CD4-positive, alpha-beta memory T cell (primary cell): Measurements from ENCODE around the gene RGSL1. TPM values are rescaled to one million over a fixed set of nuclear protein-coding genes. Genes with fewer than 3 reads are reported as not detected.

Experiments
- CTCF ChIA-PET: fragments of 350-600 bp; sonication (Branson Sonifier 250); formaldehyde crosslinking; loops from one replicate; lab custom pipeline; 2021; ENCODE audit warnings: inconsistent platforms; ENCODE audit not compliant: partially characterized antibody; lab: Charles Lee
- POLR2A ChIA-PET: fragments of 350-600 bp; sonication (Branson Sonifier 250); formaldehyde crosslinking; loops from one replicate; lab custom pipeline; 2021; ENCODE audit not compliant: partially characterized antibody; lab: Charles Lee
- DNase-seq, 5 donors: peaks; one replicate each; pipeline versions ENCODE4 v3.0.0 to v3.0.0-alpha.2; 2020 to 2022; ENCODE audit warnings: mixed read lengths in 1 of 5
- H3K27ac ChIP-seq: one replicate; pipeline ENCODE4 v1.7.0; 2013; ENCODE audit warnings: low read depth, low read length
- H3K27me3 ChIP-seq: 2 replicates; pipeline ENCODE4 v1.7.0; 2013; ENCODE audit warnings: mild to moderate bottlenecking, low read length, moderate library complexity; ENCODE audit not compliant: insufficient read depth
- H3K36me3 ChIP-seq: 2 replicates; pipeline ENCODE4 v1.7.0; 2013; ENCODE audit warnings: mild to moderate bottlenecking, low read length, moderate library complexity; ENCODE audit not compliant: insufficient read depth
- H3K4me1 ChIP-seq: 2 replicates; pipeline ENCODE4 v1.7.0; 2013; ENCODE audit warnings: mild to moderate bottlenecking, low read length, moderate library complexity; ENCODE audit not compliant: insufficient read depth
- H3K4me3 ChIP-seq, 2 donors: one replicate each; pipeline ENCODE4 v1.7.0; 2013; ENCODE audit warnings: low read length in 2 of 2, mild to moderate bottlenecking in 1 of 2
- H3K9me3 ChIP-seq, 2 donors: one replicate each; pipeline ENCODE4 v1.7.0; 2013; ENCODE audit warnings: low read length in 2 of 2, control low read depth in 1 of 2; ENCODE audit not compliant: control insufficient read depth in 1 of 2
- H3K27ac Mint-ChIP-seq, 7 donors: one replicate each; pipeline ENCODE4 v1.8.0; 2020 to 2021; ENCODE audit warnings: mixed read lengths in 7 of 7, mild to moderate bottlenecking in 6 of 7, inconsistent platforms in 3 of 7, moderate library complexity in 3 of 7
- H3K27me3 Mint-ChIP-seq, 2 donors: one replicate each; pipeline ENCODE4 v1.8.0; 2020 to 2021; ENCODE audit warnings: mixed read lengths in 2 of 2
- H3K36me3 Mint-ChIP-seq, 2 donors: one replicate each; pipeline ENCODE4 v1.8.0; 2020 to 2021; ENCODE audit warnings: mixed read lengths in 2 of 2, inconsistent platforms in 1 of 2, mild to moderate bottlenecking in 1 of 2
- H3K4me1 Mint-ChIP-seq, 4 donors: one replicate each; pipeline ENCODE4 v1.8.0; 2020 to 2021; ENCODE audit warnings: mixed read lengths in 4 of 4, mild to moderate bottlenecking in 1 of 4
- H3K4me3 Mint-ChIP-seq, 8 donors: one replicate each; pipeline ENCODE4 v1.8.0; 2020 to 2021; ENCODE audit warnings: mixed read lengths in 8 of 8, mild to moderate bottlenecking in 7 of 8, moderate library complexity in 6 of 8, inconsistent platforms in 3 of 8
- H3K9me3 Mint-ChIP-seq, 8 donors: one replicate each; pipeline ENCODE4 v1.8.0; 2020 to 2021; ENCODE audit warnings: mixed read lengths in 8 of 8, mild to moderate bottlenecking in 5 of 8, inconsistent platforms in 3 of 8, moderate library complexity in 1 of 8
- intact Hi-C: fragments of 100-400 bp; cut with micrococcal nuclease; formaldehyde crosslinking; loops from one replicate; pipeline ENCODE4 v1.15.1; 2023
- polyA plus RNA-seq, 2 donors: library from polyadenylated mRNA; unstranded; fragments of 300-500 nt; fragmentation: Illumina TruSeq; gene quantifications; one replicate each; pipeline ENCODE4 v1.2.3, GENCODE V29; 2021
- total RNA-seq, 2 experiments: library from RNA; stranded (reverse); gene quantifications; one replicate each; pipeline ENCODE4 v1.2.3, GENCODE V29; 2021

RGSL1 gene
- total and polyA plus RNA-seq, 4 experiments from 2014 or later: 0.07 TPM; not detected in 3

DNA sequence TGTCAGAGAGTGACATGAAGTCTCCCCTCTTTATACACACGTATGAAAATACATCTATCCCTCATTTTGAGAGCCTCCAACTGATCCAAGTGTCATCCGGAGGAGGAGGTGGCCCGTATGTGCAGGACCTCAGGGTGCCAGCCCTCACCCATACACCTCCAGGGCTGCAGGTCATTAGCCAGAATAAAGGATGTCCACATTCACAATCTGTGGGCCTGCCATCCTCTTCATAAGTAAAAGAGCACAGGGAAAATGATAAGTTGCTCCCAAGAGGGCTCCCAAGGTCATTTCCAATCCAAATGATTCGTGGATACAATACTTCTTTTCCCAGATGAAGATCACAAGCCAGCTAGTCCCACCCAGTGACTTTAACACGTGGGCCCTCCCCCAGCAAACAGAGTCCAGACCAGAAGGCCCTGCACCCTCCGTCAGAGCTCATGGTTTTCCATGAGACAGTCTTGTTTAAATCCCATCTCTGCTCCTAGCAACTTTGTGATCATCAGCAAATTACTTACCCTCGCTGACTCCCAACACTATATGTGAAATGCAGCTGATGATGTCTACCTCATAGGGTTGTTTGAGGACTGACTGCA lies 110.5 kb downstream of the RGSL1 start:
- peaks cover 0 to 2% of the 10 kb centered on the region in 2 donors for H3K27me3 Mint-ChIP-seq
- H3K4me3 ChIP-seq: no peak overlapping the region
- H3K36me3 Mint-ChIP-seq: no peaks in the 10 kb centered on the region
- H3K9me3 Mint-ChIP-seq: no peaks in the 10 kb centered on the region
- H3K36me3 ChIP-seq: no peaks in the 10 kb centered on the region
- no peak overlapping the region for H3K27ac ChIP-seq
- H3K27ac Mint-ChIP-seq: no peak overlapping the region
- ChIA-PET POLR2A (no interaction called here), CTCF (no interaction called here)
- H3K4me1 Mint-ChIP-seq: no peaks in the 10 kb centered on the region
- H3K4me3 Mint-ChIP-seq: no peak overlapping the region
- H3K9me3 ChIP-seq: no peaks in the 10 kb centered on the region
- no peaks in the 10 kb centered on the region for H3K4me1 ChIP-seq
- intact Hi-C loops: no loop called here
- H3K27me3 ChIP-seq: no peaks in the 10 kb centered on the region
- no peak for DNase-seq

DNA sequence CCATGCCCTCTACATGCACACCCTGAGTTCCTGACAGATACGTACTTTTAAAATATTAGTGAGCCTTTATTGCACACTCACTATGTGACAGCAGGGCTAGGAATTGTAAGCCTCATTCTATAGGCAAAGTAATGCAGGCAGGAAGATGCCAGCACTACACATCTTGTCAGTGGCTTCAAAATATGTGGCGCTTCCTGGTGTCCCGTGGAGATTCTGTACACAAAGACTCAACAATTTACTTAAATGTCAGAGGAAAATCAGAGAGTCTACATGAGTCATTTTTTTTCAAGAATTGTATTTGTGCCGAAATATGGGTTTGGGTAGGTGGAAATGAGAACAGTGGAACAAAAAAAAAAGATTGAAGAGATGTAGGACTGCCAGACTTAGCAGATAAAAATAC lies 111.5 kb downstream of the RGSL1 start:
- CTCF ChIA-PET: no interaction called here
- H3K27me3 ChIP-seq: no peaks in the 10 kb centered on the region
- Mint-ChIP-seq H3K9me3 (no peaks in the 10 kb centered on the region), H3K27me3 (peaks cover 0 to 2% of the 10 kb centered on the region in 2 donors), H3K27ac (no peak overlapping the region), H3K4me1 (no peaks in the 10 kb centered on the region), H3K36me3 (no peaks in the 10 kb centered on the region), H3K4me3 (no peak overlapping the region)
- no peak overlapping the region for H3K4me3 ChIP-seq
- intact Hi-C loops: no loop called here
- H3K4me1 ChIP-seq: no peaks in the 10 kb centered on the region
- H3K27ac ChIP-seq: no peak overlapping the region
- DNase-seq: no peak
- no peaks in the 10 kb centered on the region for H3K36me3 ChIP-seq
- POLR2A ChIA-PET: no interaction called here
- no peaks in the 10 kb centered on the region for H3K9me3 ChIP-seq

DNA sequence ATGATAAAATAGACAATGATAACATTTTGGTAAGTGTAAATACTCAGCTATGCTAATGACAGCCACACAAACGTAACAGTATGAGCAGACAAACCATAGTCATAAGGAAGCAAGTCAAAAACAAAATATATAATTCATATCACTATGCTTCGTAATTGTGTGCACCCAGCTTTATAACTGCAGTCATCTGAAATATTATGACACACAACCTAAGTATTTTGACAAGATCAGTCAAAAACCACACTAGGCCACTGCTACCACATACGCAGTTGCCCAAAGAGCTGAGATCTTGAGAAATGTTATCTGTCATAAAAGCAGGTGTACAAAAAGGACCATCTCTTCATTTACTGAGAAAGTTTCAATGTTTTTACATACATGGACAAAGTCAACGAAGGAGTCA lies 113.1 kb downstream of the RGSL1 start:
- no peak overlapping the region for H3K4me3 Mint-ChIP-seq
- Histone ChIP-seq H3K27me3 (no peaks in the 10 kb centered on the region), H3K9me3 (no peaks in the 10 kb centered on the region), H3K36me3 (no peaks in the 10 kb centered on the region), H3K4me1 (no peaks in the 10 kb centered on the region), H3K4me3 (no peak overlapping the region), H3K27ac (no peak overlapping the region)
- ChIA-PET POLR2A (no interaction called here), CTCF (no interaction called here)
- no peaks in the 10 kb centered on the region for H3K36me3 Mint-ChIP-seq
- H3K27ac Mint-ChIP-seq: no peak overlapping the region
- no peak for DNase-seq
- no peaks in the 10 kb centered on the region for H3K4me1 Mint-ChIP-seq
- intact Hi-C loops: no loop called here
- H3K9me3 Mint-ChIP-seq: no peaks in the 10 kb centered on the region
- peaks cover 0 to 2% of the 10 kb centered on the region in 2 donors for H3K27me3 Mint-ChIP-seq

DNA sequence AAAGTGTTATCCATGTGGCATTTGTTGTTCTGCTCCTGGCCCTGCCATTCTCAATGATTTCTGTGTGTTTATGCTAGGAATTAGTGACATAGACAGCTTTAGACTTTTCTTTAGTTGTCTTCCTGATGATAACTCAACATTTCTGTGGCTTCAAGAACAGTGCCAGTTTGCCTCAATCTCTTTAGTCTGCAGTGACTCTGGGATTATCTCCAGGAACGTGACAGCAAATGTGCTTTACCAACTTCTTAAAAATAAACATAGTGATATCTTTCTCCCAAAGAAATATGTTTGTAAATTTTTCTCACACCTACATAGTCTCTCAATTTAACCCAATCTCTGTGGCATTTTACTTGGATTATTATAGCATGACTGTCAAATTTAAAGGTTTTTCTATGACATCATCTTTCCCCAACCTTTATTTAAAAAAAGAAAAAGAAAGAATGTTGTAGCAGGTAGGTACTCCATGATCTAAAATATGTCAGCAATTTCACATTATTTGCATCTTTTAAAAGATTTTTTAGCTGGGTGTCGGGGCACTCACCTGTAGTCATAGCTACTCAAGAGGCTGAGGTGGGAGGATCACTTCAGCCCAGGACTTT lies 114.6 kb downstream of the RGSL1 start:
- intact Hi-C loops: no loop called here
- no peak for DNase-seq
- Histone ChIP-seq H3K4me1 (no peaks in the 10 kb centered on the region), H3K9me3 (no peaks in the 10 kb centered on the region), H3K27ac (no peak overlapping the region), H3K36me3 (no peaks in the 10 kb centered on the region), H3K4me3 (no peak overlapping the region), H3K27me3 (no peaks in the 10 kb centered on the region)
- POLR2A ChIA-PET: no interaction called here
- no peaks in the 10 kb centered on the region for H3K27me3 Mint-ChIP-seq
- no peak overlapping the region for H3K4me3 Mint-ChIP-seq
- H3K4me1 Mint-ChIP-seq: no peaks in the 10 kb centered on the region
- no peak overlapping the region for H3K27ac Mint-ChIP-seq
- no peaks in the 10 kb centered on the region for H3K36me3 Mint-ChIP-seq
- H3K9me3 Mint-ChIP-seq: no peaks in the 10 kb centered on the region
- CTCF ChIA-PET: no interaction called here

DNA sequence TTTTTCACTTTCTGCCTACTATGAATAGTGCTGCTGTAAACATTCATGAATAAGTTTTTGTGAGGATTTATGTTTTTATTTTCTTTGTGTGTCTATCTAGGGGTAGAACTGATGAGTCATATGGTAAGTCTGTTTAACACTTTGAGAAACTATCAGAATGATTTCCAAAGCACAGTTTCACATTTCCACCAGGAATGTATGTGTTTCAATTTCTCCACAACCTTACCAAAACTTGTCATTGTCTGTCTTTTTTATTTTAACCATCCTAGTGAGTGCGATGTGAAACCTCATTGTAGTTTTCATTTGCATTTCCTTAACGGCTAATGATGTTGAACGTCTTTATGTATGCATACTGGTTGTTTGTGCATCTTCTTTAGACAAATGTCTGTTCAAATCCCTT lies 115.6 kb downstream of the RGSL1 start:
- H3K27me3 ChIP-seq: no peaks in the 10 kb centered on the region
- no peak overlapping the region for H3K4me3 Mint-ChIP-seq
- no peaks in the 10 kb centered on the region for H3K9me3 ChIP-seq
- H3K27me3 Mint-ChIP-seq: no peaks in the 10 kb centered on the region
- no peaks in the 10 kb centered on the region for H3K36me3 ChIP-seq
- POLR2A ChIA-PET: no interaction called here
- no peak overlapping the region for H3K4me3 ChIP-seq
- no peaks in the 10 kb centered on the region for H3K4me1 ChIP-seq
- intact Hi-C loops: no loop called here
- H3K36me3 Mint-ChIP-seq: no peaks in the 10 kb centered on the region
- DNase-seq: no peak
- H3K4me1 Mint-ChIP-seq: no peaks in the 10 kb centered on the region
- H3K27ac ChIP-seq: no peak overlapping the region
- no peaks in the 10 kb centered on the region for H3K9me3 Mint-ChIP-seq
- CTCF ChIA-PET: no interaction called here
- no peak overlapping the region for H3K27ac Mint-ChIP-seq

DNA sequence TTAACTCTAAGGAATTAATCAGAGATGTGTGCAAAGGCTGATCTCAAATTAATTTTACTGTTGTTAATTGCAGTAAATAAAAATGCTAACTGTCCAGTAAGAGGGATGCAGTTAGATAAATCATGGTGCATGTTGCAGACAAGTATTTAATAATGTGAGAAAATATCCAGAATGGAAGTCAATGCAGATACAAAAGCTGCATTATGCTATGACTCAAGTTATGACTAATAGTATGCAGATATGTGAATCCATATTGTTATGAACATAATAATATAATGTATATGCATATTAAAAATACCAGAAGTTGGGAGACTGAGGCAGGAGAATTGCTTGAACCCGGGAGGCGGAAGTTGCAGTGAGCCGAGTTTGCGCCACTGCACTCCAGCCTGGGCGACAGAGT lies 117.7 kb downstream of the RGSL1 start:
- H3K4me3 Mint-ChIP-seq: no peak overlapping the region
- no peak overlapping the region for H3K27ac Mint-ChIP-seq
- H3K36me3 Mint-ChIP-seq: peaks cover 3 to 4% of the 10 kb centered on the region in 2 donors
- H3K9me3 Mint-ChIP-seq: no peaks in the 10 kb centered on the region
- intact Hi-C loops: no loop called here
- Histone ChIP-seq H3K36me3 (no peaks in the 10 kb centered on the region), H3K27ac (no peak overlapping the region), H3K4me1 (no peaks in the 10 kb centered on the region), H3K27me3 (no peaks in the 10 kb centered on the region), H3K4me3 (no peak overlapping the region), H3K9me3 (no peaks in the 10 kb centered on the region)
- DNase-seq: no peak
- CTCF ChIA-PET: no interaction called here
- POLR2A ChIA-PET: no interaction called here
- H3K4me1 Mint-ChIP-seq: no peaks in the 10 kb centered on the region
- no peaks in the 10 kb centered on the region for H3K27me3 Mint-ChIP-seq

DNA sequence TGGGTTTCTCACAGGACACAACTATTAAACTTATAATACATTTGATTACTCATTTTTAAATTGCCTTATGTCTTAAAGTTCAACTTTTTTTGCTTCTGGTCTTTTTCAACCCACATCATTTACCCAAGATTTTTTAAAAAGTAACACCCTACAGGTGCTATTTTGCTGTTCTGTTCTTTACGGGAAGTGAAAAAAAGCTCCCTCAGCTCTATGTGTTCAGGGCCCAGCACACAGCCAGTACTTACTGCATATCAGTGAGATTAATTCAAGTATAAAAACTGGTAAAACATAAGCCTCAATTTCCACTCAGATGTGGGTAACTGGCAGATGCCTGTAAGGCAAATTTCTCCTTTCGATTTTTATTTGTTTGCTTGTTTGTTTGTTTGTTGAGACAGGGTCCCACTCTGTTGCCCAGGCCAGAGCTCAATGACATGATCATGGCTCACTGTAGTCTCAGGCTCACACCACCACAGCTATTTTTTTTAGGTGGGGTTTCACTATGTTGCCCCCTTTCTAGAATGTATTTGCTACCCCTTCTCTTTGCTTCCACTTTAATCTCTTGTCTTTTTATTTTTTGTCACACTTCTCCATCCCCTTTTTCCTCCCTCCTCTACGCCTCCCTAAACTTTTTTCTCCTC lies 118.8 kb downstream of the RGSL1 start:
- POLR2A ChIA-PET: interaction anchor here (0.5 kb wide), 1 partner anchor 316 kb away, joined by 4 read pairs; no protein-coding TSS in a partner anchor
- intact Hi-C loops: no loop called here
- no peaks in the 10 kb centered on the region for H3K27me3 Mint-ChIP-seq
- no peak overlapping the region for H3K27ac ChIP-seq
- H3K36me3 ChIP-seq: no peaks in the 10 kb centered on the region
- no peaks in the 10 kb centered on the region for H3K4me1 Mint-ChIP-seq
- no peak overlapping the region for H3K27ac Mint-ChIP-seq
- H3K36me3 Mint-ChIP-seq: peaks cover 14 to 16% of the 10 kb centered on the region in 2 donors
- no peak overlapping the region for H3K4me3 Mint-ChIP-seq
- H3K9me3 ChIP-seq: no peaks in the 10 kb centered on the region
- H3K27me3 ChIP-seq: no peaks in the 10 kb centered on the region
- H3K4me1 ChIP-seq: no peaks in the 10 kb centered on the region
- H3K9me3 Mint-ChIP-seq: no peaks in the 10 kb centered on the region
- H3K4me3 ChIP-seq: no peak overlapping the region
- DNase-seq: no peak
- CTCF ChIA-PET: no interaction called here
